ENCODE data around the gene HMX3.
"Not testable (repeated sequence)": the region's sequence is repeated elsewhere in the genome, so short reads cannot be mapped to it uniquely, and the experiment has no call there.

HMX3 gene

DNA sequence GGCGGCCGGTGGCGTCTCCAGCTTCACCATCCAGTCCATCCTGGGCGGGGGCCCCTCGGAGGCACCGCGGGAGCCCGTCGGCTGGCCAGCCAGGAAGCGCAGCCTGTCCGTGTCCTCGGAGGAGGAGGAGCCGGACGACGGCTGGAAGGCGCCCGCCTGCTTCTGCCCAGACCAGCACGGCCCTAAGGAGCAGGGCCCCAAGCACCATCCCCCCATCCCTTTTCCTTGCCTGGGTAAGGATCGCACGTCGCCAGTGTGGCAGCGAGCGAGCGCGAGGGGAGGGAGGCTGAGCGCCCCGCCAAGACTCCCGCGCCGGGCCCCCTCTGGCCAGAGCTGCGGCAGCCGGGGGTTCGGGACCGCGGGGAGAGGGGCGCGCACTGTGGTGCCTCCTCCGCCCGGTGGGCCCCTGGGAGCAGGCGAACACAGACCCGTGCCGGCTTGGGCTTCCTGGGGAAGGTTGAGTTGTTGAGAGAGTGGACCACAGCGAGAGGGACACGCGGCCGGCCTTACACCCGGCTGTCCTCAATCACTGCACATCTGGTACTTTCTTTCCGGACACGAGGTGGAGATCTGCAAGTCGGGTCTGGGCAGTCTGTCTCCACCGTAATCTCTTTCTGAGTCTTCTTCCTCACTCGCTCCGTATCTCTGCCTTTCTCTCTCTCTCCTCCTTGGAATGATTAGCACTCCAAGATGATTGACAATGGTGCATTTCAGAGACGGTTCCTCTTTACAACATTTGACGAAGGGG is 12.8 kb downstream of the HMX3 start:
- DNase-seq: peak; percentile 34

DNA sequence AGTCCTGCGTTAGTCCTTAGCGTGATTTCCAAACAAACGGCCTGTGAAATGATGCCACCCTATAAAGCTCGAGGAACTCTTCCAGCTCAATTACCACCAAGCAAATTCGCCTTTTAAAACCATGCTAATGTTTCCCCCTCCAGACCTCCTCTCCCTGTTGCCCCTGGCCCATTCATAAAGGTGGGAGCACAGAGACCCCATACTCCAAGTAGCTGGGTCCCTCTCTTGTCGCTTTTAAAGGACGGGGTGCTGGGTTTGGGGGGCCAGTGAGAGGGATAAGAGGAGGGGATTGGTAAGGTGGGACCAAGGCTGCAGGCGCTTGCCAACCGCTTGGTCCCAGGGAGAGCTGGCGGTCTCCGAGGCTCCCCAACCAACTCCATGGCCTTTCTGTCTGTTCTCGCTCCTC is 13.4 kb downstream of the HMX3 start:
- DNase-seq: no peak

DNA sequence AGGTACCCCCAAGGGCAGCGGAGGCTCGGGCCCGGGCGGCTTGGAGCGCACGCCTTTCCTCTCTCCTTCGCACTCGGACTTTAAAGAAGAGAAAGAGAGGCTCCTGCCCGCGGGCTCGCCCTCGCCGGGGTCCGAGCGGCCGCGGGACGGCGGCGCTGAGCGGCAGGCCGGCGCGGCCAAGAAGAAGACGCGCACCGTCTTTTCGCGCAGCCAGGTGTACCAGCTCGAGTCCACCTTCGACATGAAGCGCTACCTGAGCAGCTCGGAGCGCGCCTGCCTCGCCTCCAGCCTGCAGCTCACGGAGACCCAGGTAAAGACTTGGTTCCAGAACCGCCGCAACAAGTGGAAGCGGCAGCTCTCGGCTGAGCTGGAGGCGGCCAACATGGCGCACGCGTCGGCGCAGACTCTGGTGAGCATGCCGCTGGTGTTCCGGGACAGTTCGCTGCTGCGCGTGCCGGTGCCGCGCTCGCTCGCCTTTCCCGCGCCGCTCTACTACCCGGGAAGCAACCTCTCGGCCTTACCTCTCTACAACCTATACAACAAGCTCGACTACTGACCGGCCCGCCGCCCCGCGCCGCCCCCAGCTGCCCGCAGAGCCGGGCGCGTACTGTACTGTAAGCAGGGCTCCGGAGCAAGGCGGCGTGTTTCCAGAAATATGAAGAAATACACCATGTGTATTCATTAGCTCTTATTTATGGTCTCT is 13.9 kb downstream of the HMX3 start:
- no peak for DNase-seq

DNA sequence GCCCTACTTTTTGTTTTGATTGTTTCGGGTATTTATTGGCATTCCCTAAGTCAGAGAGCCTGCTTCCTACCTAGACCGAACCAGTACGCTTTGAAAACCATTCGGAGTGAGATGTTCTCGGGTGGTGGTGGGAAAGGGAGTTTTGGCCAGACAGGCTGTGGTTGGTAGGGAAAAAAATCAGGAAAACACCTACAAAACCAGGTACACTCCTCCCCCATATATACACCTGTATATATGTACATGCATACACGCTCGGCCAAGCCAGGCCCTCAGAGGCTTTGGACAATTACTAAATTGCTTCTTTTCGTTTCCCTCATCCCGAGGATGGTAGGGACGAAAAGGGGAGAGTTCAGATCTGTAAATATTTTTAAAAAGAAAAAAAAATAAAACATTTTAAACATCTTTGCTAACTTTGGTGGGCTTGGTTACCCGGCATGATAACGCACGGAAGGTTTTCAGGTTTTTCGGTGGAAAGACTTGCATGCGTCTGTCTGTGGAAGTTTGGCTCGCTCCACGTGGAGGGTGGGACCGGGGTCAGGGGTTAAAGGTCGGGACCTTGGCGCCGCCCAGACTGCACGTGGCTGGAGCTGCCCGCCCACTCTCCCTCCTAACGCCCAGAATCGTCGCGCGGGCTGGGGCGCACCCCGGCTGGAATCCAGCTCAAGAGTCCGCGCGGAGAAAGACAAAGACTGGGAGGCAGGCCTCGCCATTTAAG is 14.7 kb downstream of the HMX3 start:
- DNase-seq: peak; percentile 73

DNA sequence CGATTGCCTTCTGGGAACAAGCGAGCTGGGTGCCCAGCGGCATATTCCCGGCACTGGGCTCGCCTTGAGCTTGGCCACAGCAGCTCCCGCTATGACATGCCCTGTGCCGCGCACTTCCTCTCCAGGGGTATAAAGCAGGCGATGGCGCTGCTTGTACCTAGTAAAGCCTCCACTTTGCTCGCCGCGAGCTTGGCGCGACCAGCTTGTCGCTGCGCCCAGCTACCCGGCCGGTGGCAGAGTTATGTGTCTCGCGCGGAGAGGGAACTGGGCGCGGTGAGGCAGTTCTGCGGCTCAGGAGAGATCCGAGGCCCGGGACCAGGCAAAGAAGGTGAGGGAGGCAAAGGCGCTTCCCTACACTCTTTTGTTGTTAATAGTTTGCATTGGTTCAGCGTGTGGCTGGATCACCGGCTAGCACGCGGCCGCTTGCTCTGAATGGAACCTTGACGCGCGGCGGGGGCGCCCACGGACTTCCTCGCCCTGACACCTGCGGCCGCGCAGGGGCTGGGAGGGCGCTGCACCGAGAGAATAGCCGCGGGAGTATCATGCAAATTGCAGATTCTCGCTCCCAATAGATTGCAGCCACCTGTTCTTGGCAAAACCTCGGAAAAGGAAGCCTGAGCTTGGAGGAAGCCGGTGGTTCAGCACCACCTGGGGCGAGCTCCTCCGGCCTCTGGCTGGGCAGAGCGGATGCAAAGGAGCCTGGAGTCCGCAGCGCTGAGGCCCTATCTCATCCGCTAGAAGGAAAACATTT is 15.4 kb downstream of the HMX3 start:
- no peak for DNase-seq

DNA sequence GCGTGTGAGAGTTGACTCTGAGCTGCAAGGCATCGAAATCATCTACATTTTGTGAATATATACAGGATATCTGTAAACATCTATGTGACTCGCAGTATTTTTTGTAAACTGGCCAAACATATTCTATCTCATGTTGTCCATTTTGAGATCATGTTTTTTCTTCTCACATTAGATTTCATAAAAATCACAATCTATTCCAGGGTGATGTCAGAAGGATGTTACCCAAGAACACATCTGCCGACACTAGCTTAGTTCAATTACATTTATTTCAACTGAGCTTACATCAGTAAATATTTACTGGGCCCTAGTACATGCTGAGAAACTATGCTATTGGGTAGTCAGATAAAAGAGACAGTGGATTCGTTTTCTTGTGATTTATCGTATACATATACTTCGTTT is 16.0 kb downstream of the HMX3 start:
- DNase-seq: no peak

DNA sequence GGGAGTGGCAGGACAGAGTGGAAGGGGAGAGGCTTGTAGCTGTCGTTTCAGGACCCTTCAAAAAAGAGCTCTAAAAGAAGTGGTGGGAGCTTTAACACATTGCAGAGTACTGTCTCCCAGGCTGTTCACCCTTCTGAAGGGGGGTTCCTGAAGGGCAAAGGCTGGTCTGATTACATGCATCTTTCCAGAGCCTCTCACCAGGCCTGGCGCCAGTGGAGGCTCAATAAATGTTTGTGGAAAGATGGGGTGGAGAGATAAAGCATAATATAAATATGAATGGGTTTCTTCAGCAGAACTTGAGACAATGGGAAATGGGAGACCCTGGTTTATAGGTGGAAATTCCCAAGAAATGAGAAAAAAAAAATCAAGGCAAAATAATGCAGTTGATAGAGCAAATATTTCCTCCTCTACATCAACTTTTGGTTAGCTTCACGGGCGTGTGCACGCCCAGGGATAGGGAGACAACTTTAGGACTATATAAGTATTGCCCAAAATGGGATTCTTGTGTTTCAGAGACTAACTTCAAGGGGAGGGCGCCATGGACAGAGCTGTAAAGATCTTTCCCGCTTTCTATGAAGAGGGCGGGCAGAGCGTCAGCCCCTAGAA is 17.8 kb downstream of the HMX3 start:
- no peak for DNase-seq

DNA sequence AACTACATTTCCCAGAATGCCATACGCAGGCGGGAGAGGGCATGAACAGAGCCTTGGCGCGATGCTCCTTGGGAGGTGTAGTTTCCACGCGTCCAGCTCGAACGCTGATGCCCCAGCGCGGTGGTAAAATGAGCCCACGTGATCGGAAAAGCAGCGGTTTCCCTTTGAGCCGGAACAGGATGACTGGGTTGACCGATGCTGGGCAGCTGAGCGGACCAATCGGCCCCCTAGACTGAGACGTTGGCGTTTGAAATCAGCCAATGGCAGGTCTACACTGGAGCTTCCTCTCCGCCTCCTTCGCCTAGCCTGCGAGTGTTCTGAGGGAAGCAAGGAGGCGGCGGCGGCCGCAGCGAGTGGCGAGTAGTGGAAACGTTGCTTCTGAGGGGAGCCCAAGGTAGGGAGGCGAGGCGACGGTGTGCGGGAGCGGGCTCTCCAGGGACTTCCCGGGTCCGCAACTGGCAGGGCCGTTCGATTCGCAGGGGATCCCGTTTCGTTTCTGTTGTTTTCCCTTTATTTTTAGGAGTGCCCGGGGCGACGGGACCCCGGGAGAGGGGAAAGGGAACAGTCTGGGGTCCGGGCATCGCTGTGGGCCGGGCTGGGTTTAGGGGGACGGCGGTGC is 18.4 kb downstream of the HMX3 start, which contains the start of gene BUB3:
BUB3 (plus strand) TSS at position 311 of the 619 bp plus-strand sequence. CDS start 516 bp downstream, outside the sequence.
- peak; percentile 100 for DNase-seq

DNA sequence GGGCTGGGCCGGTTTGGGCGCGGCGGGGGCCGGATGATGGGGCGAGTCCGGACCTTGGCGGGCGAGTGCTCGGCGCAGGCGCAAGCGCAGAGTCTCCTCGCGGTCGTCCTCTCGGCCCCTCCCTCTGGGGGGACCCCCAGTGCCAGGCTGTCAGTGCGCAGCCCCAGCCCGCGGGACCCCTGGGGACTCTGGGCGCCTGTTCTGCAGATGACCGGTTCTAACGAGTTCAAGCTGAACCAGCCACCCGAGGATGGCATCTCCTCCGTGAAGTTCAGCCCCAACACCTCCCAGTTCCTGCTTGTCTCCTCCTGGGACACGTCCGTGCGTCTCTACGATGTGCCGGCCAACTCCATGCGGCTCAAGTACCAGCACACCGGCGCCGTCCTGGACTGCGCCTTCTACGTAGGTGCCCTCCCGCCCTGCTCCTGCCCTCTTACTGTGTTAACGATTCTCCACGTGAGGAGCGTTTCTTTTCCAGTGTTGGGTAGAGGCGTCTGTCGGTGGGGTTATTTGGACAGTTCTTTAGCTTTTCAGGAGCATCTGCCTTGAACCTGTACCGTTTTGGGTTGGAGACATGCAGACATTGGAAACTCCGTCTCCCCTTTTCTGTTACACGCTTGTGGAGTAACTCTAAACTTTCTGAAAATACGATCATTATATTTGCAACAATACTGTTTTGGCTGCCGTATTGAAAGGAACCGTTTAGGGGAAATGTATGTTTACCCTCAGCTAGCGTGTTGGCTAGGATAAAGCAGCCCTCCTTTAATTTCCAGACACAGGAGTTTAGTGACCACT is 19.1 kb downstream of the HMX3 start:
- DNase-seq: no peak

DNA sequence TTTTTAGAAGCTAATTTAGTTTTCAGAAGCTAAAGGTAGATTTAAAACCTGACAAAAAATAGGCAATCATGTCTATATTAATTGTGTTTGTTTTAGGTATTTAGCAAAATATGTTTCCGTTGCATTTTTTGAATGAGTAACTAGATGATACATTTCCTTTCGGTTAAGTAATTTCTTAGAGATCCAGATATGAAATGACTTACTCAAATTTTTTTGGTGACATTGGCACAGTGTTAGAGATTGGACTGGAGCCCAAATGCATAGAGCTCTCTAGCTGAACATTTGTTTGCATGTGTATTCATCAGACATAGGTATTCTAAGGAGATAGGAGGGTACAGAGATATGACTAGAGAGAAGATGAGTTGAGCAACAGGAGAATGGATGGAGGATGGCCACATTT is 20.3 kb downstream of the HMX3 start:
- no peak for DNase-seq

DNA sequence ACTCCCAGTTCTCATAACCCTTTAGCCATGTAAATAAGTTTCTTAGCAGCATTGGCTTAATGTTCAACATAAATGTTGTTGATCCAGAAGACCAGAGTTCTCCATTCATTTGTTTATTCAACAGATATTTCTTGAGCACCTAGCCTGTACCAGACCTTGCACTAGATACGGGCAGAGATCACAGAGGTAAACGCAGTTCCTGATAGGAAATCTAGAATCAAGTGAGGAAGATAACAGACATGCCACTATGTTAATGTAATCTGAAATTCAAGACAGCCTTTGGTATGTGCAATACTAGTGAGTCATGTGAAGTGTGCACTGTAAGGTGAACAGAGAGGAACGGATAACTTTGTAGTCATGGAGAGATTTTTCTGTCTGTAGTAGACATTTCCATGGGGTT is 21.4 kb downstream of the HMX3 start:
- peak; percentile 31 for DNase-seq

DNA sequence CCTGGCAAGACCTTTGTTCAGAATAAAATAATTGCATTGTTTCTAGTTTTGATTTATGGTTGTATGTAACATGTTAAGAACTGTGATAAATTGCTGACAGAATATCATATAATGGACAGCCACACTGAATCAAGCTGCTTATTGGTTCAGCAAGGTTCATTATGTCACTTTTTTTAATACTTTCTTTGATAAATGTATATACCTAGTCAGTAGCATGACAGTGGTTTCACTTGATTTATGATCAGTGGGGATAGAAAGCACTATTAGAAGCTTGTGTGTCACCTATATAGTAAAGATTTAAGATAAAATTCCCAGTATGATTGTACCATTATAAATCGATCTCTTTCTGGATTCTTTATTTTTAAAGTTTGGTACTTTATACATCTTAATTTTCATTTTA is 22.9 kb downstream of the HMX3 start:
- DNase-seq: no peak

DNA sequence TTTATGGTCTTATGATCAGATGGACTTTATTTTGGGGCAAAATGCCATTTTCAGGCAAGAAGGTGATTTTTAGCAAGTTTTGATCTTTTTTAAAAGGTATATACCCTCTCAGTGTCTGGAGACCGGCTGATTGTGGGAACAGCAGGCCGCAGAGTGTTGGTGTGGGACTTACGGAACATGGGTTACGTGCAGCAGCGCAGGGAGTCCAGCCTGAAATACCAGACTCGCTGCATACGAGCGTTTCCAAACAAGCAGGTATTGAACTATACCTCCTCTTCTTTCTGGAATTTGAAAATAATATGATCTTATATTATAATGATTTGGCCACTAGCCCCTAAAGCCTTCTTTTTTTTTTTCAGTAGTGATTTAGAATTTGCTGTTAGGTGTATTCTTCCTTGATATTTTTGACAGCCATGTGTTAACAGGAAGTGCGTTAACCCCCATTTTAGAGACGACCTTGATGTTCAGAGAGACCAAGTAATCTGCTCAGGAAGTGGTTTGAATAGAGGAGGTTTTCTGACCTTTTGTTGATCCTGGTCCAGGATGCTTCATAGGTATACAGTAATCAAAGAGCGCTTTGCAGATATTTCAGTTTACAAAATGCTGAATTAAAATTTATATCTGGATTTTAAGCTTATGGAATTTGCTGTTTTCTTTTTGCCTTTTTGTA is 24.7 kb downstream of the HMX3 start:
- DNase-seq: no peak

DNA sequence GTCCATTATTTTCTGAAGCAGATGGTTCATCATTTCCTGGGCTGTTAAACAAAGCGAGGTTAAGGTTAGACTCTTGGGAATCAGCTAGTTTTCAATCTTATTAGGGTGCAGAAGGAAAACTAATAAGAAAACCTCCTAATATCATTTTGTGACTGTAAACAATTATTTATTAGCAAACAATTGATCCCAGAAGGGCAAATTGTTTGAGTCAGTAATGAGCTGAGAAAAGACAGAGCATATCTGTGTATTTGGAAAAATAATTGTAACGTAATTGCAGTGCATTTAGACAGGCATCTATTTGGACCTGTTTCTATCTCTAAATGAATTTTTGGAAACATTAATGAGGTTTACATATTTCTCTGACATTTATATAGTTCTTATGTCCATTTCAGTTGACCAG is 28.5 kb downstream of the HMX3 start:
- no peak for DNase-seq

DNA sequence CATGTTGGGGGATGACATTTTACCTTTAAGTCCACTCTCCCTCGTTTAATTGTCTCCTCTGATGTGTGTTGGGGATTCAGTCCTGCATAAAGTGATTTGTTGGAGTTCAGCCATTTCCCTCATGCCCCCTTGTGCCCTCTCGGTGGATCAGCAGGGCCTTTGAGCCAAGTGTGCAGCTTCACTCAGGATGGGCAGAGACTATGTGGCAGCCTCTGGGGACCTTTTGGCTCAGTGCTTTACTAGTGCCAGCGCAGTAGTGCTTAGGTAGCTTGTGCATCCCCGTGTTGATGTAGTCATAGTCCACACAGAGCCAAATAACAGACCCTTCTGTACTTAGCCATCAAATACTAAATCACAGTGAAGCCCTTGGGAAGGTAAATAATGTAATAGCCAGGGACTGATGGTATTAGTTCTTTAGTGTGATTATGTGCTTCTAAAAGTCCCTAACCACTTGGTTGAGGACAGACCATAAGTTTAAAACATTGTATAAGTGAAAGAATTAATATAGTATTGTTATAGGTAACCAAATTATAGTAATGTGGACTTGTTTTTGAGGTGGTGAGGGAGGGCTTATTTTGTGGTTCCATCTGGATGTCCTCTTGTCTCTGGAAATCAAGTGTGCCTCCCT is 29.8 kb downstream of the HMX3 start:
- no peak for DNase-seq

DNA sequence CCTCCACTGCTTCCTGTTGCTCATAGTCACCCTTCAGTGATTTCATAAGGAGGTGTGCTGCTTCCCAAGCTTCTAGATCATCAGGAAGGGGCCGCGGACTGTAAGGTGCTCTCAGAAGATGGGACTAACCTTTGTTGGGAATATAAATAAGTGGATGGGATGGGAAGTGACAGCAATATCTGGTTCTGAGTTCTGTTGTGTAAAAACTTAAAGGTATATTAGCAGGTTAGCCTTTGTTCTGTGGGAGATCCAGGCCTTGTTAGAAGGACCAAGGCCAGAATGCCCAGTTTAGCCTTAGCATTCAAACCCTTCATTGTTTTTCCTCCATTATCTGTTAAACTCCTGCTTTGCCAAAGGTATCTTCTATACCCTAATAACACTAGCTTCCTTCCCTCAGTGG is 30.8 kb downstream of the HMX3 start:
- no peak for DNase-seq

DNA sequence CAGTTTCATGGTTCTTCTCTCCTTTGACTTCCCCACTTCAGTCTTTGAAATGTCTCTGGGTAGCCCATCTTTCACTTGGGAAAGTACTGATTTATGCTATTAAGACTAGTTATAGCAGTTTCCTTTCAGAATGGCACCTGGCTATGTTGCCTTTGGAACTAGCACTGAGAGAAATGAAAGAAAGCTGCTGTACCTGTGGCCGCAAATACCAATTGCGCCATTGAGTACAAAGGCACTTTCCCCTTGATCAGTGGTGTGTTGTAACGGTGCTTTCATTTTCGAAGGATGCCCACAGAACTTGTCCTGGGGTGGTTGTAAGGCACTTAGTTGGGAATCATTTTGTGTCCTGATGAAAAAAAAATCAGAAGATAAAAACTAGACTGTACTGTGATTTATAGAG is 35.2 kb downstream of the HMX3 start:
- no peak for DNase-seq

DNA sequence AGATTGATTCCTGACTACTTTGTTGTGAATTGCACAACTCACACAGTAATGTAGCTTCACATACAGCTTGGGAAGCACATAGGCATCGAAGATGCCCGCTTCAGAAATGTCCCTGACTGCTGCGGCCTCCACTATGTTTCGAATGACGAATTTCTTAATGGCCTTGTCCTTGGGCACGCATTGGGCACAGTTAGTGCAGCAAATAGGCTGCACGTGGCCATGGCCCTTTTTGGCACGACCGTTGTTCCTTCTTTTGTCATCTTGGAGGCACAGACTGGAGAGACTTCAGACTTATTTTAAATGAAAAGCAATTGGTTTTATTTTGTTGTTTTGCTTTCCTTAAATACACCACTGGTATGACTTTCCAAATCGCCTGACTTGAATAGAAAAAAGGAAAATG is 35.8 kb downstream of the HMX3 start:
- DNase-seq: not testable (repeated sequence)

DNA sequence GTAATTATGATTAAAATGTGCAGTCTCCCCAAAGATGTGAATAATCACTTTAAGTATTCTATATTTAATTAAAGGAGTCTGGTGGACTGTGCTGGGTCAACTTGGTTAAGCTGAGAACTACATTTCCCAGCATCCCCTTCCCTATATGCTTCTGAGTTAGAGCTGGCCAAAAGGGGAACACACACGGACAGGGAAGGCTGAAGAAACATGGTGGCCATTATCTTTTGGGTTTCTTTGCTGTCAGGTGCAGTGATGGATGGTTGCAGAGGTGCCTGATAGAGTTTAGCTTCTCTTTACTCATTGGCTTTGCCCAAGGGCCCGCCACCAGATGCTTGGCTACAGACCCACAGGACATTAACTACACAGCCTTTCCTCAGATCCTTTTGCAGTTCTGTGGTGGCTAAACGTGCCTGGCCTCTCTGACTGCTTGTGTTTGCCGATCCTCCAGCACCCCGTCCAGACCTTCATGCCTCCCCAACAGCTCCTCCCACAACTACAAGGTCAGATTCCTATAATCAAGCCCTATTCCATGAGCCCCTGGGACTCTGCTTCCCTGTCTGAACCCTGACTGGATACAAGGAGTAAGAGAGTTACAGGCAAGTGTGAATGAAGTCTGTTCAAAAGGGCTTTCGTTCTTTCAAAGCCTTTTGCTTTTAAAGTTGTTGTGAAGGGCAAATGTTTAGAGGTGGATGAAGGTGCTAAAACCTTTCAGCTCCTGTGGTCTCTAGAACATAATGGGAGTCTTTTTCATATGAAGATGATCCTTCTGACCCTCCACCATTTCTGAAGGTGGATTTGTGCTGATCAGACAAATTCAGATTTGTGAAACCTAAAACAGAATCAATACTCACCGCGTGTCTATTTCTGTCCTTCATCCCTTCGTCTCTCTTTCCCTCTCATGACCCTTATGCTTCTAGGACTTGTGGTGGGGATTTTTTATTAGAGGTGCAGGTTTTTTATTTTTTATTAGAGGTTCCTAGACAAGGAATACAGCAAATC is 39.9 kb downstream of the HMX3 start:
- peak; percentile 24 for DNase-seq

Measured in MV-4-11 (cell line).